IMR-90 (cell line): ENCODE measurements around the gene CLIC3. TPM values are rescaled to one million over a fixed set of nuclear protein-coding genes. Genes with fewer than 3 reads are reported as not detected.

ENCODE experiments used
- ATAC-seq: fragments of 200-7000 bp; cut with Tn5 transposase; 2 replicates; pipeline ENCODE4 v1.9.1; 2020; ENCODE audit warnings: low read depth, mild to moderate bottlenecking, moderate library complexity
- BruUV-seq: library from RNA; stranded (reverse); fragments of 400-500 nt; replicated peaks from 2 replicates; lab custom pipeline; 2021; lab: Mats Ljungman, UMichigan
- CTCF ChIA-PET: fragments of 300-600 bp; formaldehyde crosslinking; extraction: SDS; loops from one replicate; lab custom pipeline; 2021; ENCODE audit warnings: antibody characterized with exemption; lab: Yijun Ruan, JAX
- POLR2A ChIA-PET: fragments of 300-600 bp; sonication (Branson Sonifier 250); formaldehyde crosslinking; loops from one replicate; lab custom pipeline; 2022; ENCODE audit warnings: antibody characterized with exemption; ENCODE audit not compliant: unreplicated experiment; lab: Charles Lee
- DNase-seq: peaks from one replicate; pipeline ENCODE4 v3.0.0; 2013
- H2AFZ ChIP-seq: replicated peaks from 2 replicates; pipeline ENCODE3; 2013; ENCODE audit warnings: low read length, mild to moderate bottlenecking; ENCODE audit not compliant: poor library complexity
- H2AK5ac ChIP-seq: 2 replicates; pipeline ENCODE4 v1.6.1; 2013; ENCODE audit warnings: low read depth, low read length, inconsistent platforms
- H2AK9ac ChIP-seq: replicated peaks from 2 replicates; pipeline ENCODE3; 2013; ENCODE audit warnings: mild to moderate bottlenecking, low read depth, low read length, moderate library complexity; ENCODE audit not compliant: poor library complexity
- H2BK120ac ChIP-seq: 2 replicates; pipeline ENCODE4 v1.6.1; 2013; ENCODE audit warnings: low read depth, low read length, inconsistent platforms
- H2BK15ac ChIP-seq: 3 replicates; pipeline ENCODE4 v1.6.1; 2013; ENCODE audit warnings: low read depth, low read length, inconsistent platforms
- H2BK20ac ChIP-seq: 2 replicates; pipeline ENCODE4 v1.6.1; 2013; ENCODE audit warnings: low read depth, mild to moderate bottlenecking, inconsistent platforms, low read length, moderate library complexity
- H2BK5ac ChIP-seq: 2 replicates; pipeline ENCODE4 v1.6.1; 2013; ENCODE audit warnings: mild to moderate bottlenecking, low read depth, low read length, inconsistent platforms; ENCODE audit not compliant: poor library complexity, severe bottlenecking
- H3K14ac ChIP-seq: replicated peaks from 2 replicates; pipeline ENCODE4 v1.6.1; 2013; ENCODE audit warnings: low read depth, low read length, inconsistent platforms
- H3K18ac ChIP-seq: 2 replicates; pipeline ENCODE4 v1.6.1; 2013; ENCODE audit warnings: low read depth, low read length, control low read depth
- H3K23ac ChIP-seq: 2 replicates; pipeline ENCODE4 v1.6.1; 2013; ENCODE audit warnings: low read depth, low read length, inconsistent platforms
- H3K27ac ChIP-seq: 2 replicates; pipeline ENCODE4 v1.5.1; 2013; ENCODE audit warnings: mild to moderate bottlenecking, control low read depth, low read length; ENCODE audit not compliant: insufficient read depth
- H3K27me3 ChIP-seq: 2 replicates; pipeline ENCODE4 v1.6.1; 2013; ENCODE audit warnings: low read length; ENCODE audit not compliant: control insufficient read depth, insufficient read depth
- H3K36me3 ChIP-seq: 2 replicates; pipeline ENCODE4 v1.6.1; 2013; ENCODE audit warnings: low read length, mixed read lengths; ENCODE audit not compliant: control insufficient read depth, insufficient read depth
- H3K4ac ChIP-seq: 2 replicates; pipeline ENCODE4 v1.6.1; 2013; ENCODE audit warnings: low read depth, low read length, inconsistent platforms
- H3K4me1 ChIP-seq: 2 replicates; pipeline ENCODE4 v1.6.1; 2013; ENCODE audit warnings: low read length, mixed read lengths; ENCODE audit not compliant: control insufficient read depth, insufficient read depth
- H3K4me2 ChIP-seq: 2 replicates; pipeline ENCODE4 v1.6.1; 2013; ENCODE audit warnings: low read depth, mild to moderate bottlenecking, control low read depth, low read length, moderate library complexity
- H3K4me3 ChIP-seq: 2 replicates; pipeline ENCODE4 v1.5.1; 2013; ENCODE audit warnings: low read depth, mild to moderate bottlenecking, control low read depth, low read length, moderate library complexity; ENCODE audit not compliant: insufficient read depth
- H3K56ac ChIP-seq: 2 replicates; pipeline ENCODE4 v1.6.1; 2013; ENCODE audit warnings: low read length, inconsistent platforms; ENCODE audit not compliant: insufficient read depth; ENCODE audit errors: extremely low read depth
- H3K79me1 ChIP-seq, 2 experiments: 2 replicates each; pipeline ENCODE4 v1.6.1; 2013; ENCODE audit warnings: low read length in 2 of 2, inconsistent platforms in 1 of 2, low read depth in 1 of 2
- H3K9ac ChIP-seq: 2 replicates; pipeline ENCODE4 v1.6.1; 2013; ENCODE audit warnings: low read depth, low read length, control low read depth
- H3K9me1 ChIP-seq: 2 replicates; pipeline ENCODE4 v1.6.1; 2013; ENCODE audit warnings: low read length, inconsistent platforms; ENCODE audit not compliant: insufficient read depth
- H3K9me3 ChIP-seq: 2 replicates; pipeline ENCODE4 v1.6.1; 2013; ENCODE audit warnings: low read length; ENCODE audit not compliant: control insufficient read depth, insufficient read depth
- H4K20me1 ChIP-seq: 2 replicates; pipeline ENCODE4 v1.6.1; 2013; ENCODE audit warnings: low read length, inconsistent platforms; ENCODE audit not compliant: insufficient read depth
- H4K5ac ChIP-seq: 2 replicates; pipeline ENCODE4 v1.6.1; 2013; ENCODE audit warnings: mild to moderate bottlenecking, low read depth, low read length, control low read depth
- H4K8ac ChIP-seq, 2 experiments: 2 replicates each; pipeline ENCODE4 v1.6.1; 2013; ENCODE audit warnings: low read depth in 2 of 2, low read length in 2 of 2, control low read depth in 1 of 2, inconsistent platforms in 1 of 2
- H4K91ac ChIP-seq: 2 replicates; pipeline ENCODE4 v1.6.1; 2013; ENCODE audit warnings: low read depth, low read length, inconsistent platforms; ENCODE audit not compliant: insufficient read depth
- CEBPB ChIP-seq: IDR thresholded peaks from 2 replicates; pipeline ENCODE4 v1.6.1; 2012; ENCODE audit warnings: low read depth, low read length, improper control_type of control experiment
- CTCF ChIP-seq: conservative IDR thresholded peaks from 2 replicates; pipeline ENCODE4 v1.5.1; 2012; ENCODE audit warnings: mild to moderate bottlenecking, low read depth, low read length, improper control_type of control experiment
- FOS ChIP-seq: fragments of 150-350 bp; IDR thresholded peaks from 2 replicates; pipeline ENCODE4 v1.6.1; 2016; ENCODE audit warnings: low read depth, low read length
- MAFK ChIP-seq: IDR thresholded peaks from 2 replicates; pipeline ENCODE4 v1.6.1; 2012; ENCODE audit warnings: low read depth, low read length, improper control_type of control experiment
- MAZ ChIP-seq: IDR thresholded peaks from 2 replicates; pipeline ENCODE4 v1.6.1; 2012; ENCODE audit warnings: low read depth, mild to moderate bottlenecking, low read length, improper control_type of control experiment, moderate library complexity, borderline replicate concordance
- NFE2L2 ChIP-seq: fragments of 150-350 bp; IDR thresholded peaks from 2 replicates; pipeline ENCODE4 v1.6.1; 2016; ENCODE audit warnings: low read depth, mild to moderate bottlenecking, low read length
- POLR2A ChIP-seq: IDR thresholded peaks from 2 replicates; pipeline ENCODE4 v1.6.1; 2012; ENCODE audit warnings: mild to moderate bottlenecking, low read depth, low read length
- RCOR1 ChIP-seq: IDR thresholded peaks from 2 replicates; pipeline ENCODE4 v1.6.1; 2012; ENCODE audit warnings: mild to moderate bottlenecking, low read length, improper control_type of control experiment; ENCODE audit not compliant: insufficient replicate concordance
- RFX5 ChIP-seq: IDR thresholded peaks from 2 replicates; pipeline ENCODE4 v1.8.0; 2012; ENCODE audit warnings: low read depth, mild to moderate bottlenecking, low read length, moderate library complexity
- USF2 ChIP-seq: fragments of 150-350 bp; IDR thresholded peaks from 2 replicates; pipeline ENCODE4 v1.6.1; 2017; ENCODE audit warnings: mild to moderate bottlenecking, antibody characterized with exemption, low read length, low read depth
- WGBS, 2 experiments: methylation state at CpG; one replicate each; pipeline versions ENCODE4 v1.1.5 to v1.1.7; 2013; ENCODE audit warnings: missing lambda C conversion rate in 2 of 2; ENCODE audit not compliant: insufficient read length in 1 of 2; ENCODE audit errors: extremely low coverage in 2 of 2; 5-methylcytosine and 5-hydroxymethylcytosine counted together
- dilution Hi-C: fragments of 300-500 bp; cut with HindIII; formaldehyde crosslinking; loops from one replicate; pipeline ENCODE4 v1.14.3; 2018; ENCODE audit warnings: low sequenced_read_pairs; ENCODE audit not compliant: unreplicated experiment
- in situ Hi-C: fragments of 300-500 bp; cut with MboI; formaldehyde crosslinking; loops from 3 replicates; pipeline ENCODE4 v1.14.3; 2019; ENCODE audit warnings: low sequenced_read_pairs, inconsistent platforms, mixed read lengths
- intact Hi-C: fragments of 100-400 bp; cut with micrococcal nuclease; formaldehyde crosslinking; loops from 2 replicates; pipeline ENCODE4 v1.10.0; 2022
- polyA plus RNA-seq, 3 experiments: library from polyadenylated mRNA; depleted of rRNA; stranded (reverse); fragments of >200 nt; gene quantifications; 2 replicates each; pipeline ENCODE4 v1.2.3, GENCODE V29; 2012; ENCODE audit warnings: low replicate concordance in 1 of 3
- total RNA-seq: library from RNA; depleted of rRNA; stranded (reverse); fragments of >200 nt; gene quantifications from 2 replicates; pipeline ENCODE4 v1.2.3, GENCODE V29; 2012

The CLIC3 gene
- total and polyA plus RNA-seq, 2 of the 4 experiments (the other 2 are of a cell fraction) = 0.18 to 1.7 TPM

- Histone ChIP-seq H3K56ac (no peak overlapping the region), H4K20me1 (no peaks in the 10 kb centered on the region), H3K9me1 (no peaks in the 10 kb centered on the region), H3K4me3 (no peak overlapping the region), H2BK15ac (no peak overlapping the region), H2BK120ac (no peak overlapping the region), H4K91ac (no peak overlapping the region), H2BK20ac (no peak overlapping the region), H3K23ac (no peak overlapping the region), H3K18ac (no peak overlapping the region), H3K4me1 (peaks cover 7% of the 10 kb centered on the region; the same call in 1 of the 2 replicates), H3K4me2 (no peak overlapping the region), H4K8ac (no peak overlapping the region), H2AFZ (no peak overlapping the region), H3K27me3 (peaks cover 32% of the 10 kb centered on the region), H2AK5ac (no peak overlapping the region), H3K27ac (no peak overlapping the region), H3K9ac (no peak overlapping the region), H4K5ac (no peak overlapping the region), H3K9me3 (no peaks in the 10 kb centered on the region), H2BK5ac (no peak overlapping the region), H3K79me1 (no peaks in the 10 kb centered on the region), H3K36me3 (no peaks in the 10 kb centered on the region), H2AK9ac (no peak overlapping the region), H3K4ac (no peak overlapping the region), H3K14ac (no peak overlapping the region)
- POLR2A ChIA-PET = no interaction called here
- intact Hi-C loops (no loop called here), dilution Hi-C loops (no loop called here), in situ Hi-C loops (no loop called here)
- DNase-seq (no peak), ATAC-seq (no peak)
- CTCF ChIA-PET = interaction anchor here (1.2 kb wide), 1 partner anchor 33 kb away, joined by 4 read pairs; no protein-coding TSS in a partner anchor
- TF ChIP-seq POLR2A (no peak), USF2 (no peak), CTCF (no peak), MAZ (no peak), CEBPB (no peak), RFX5 (no peak), FOS (no peak), NFE2L2 (no peak), RCOR1 (no peak), MAFK (no peak)
- no TSS peak for BruUV-seq
- 95% methylated on average over 4 of the region's 16 CpGs; no CpG with 5 or more reads in 1 of the 2 experiments for WGBS, 2 experiments
These were observed 15.5 kb downstream of the CLIC3 start for GRCh38 chr9:136980669-136981478.
